GM12878 (cell line): ENCODE data around the gene CDYL2. TPM values are rescaled to one million over a fixed set of nuclear protein-coding genes. Genes with fewer than 3 reads are reported as not detected.

Experiments
- ASH2L ChIP-seq: fragments of 300-600, 200-600 bp; sonication (generic); IDR thresholded peaks from 2 replicates; pipeline ENCODE4 v1.6.1; 2017; ENCODE audit warnings: low read depth, mild to moderate bottlenecking, borderline replicate concordance
- CHD1 ChIP-seq: IDR thresholded peaks from 2 replicates; pipeline ENCODE4 v1.6.1; 2012; ENCODE audit warnings: low read depth, low read length, improper control_type of control experiment
- ESRRA ChIP-seq: IDR thresholded peaks from 2 replicates; pipeline ENCODE4 v1.6.1; 2012; ENCODE audit warnings: mild to moderate bottlenecking, low read length, improper control_type of control experiment
- HDAC2 ChIP-seq: fragments of 200-600 bp; sonication (generic); IDR thresholded peaks from 2 replicates; pipeline ENCODE4 v1.6.1; 2017
- LARP7 ChIP-seq: fragments of 450-650 bp; IDR thresholded peaks from 2 replicates; pipeline ENCODE4 v1.6.1; 2017; ENCODE audit warnings: mild to moderate bottlenecking
- MTA2 ChIP-seq: fragments of 450-650 bp; IDR thresholded peaks from 2 replicates; pipeline ENCODE4 v1.6.1; 2016; ENCODE audit warnings: low read depth, mild to moderate bottlenecking, moderate library complexity
- NFXL1 ChIP-seq: fragments of 450-650 bp; IDR thresholded peaks from 2 replicates; pipeline ENCODE4 v1.6.1; 2017; ENCODE audit warnings: antibody characterized with exemption, mild to moderate bottlenecking, borderline replicate concordance
- NFYA ChIP-seq: IDR thresholded peaks from 2 replicates; pipeline ENCODE4 v1.6.1; 2011; ENCODE audit warnings: low read depth, mild to moderate bottlenecking, low read length, improper control_type of control experiment, borderline replicate concordance
- RCOR1 ChIP-seq: conservative IDR thresholded peaks from 2 replicates; pipeline ENCODE4 v1.6.1; 2012; ENCODE audit warnings: low read depth, low read length, improper control_type of control experiment
- SRF ChIP-seq, 2 experiments: IDR thresholded peaks; 2 replicates each; pipeline ENCODE4 v1.6.1; 2011; ENCODE audit warnings: low read depth in 2 of 2, low read length in 2 of 2, mild to moderate bottlenecking in 1 of 2, moderate library complexity in 1 of 2
- TCF7 ChIP-seq: IDR thresholded peaks from 2 replicates; pipeline ENCODE4 v1.6.1; 2014; ENCODE audit warnings: antibody characterized with exemption, borderline replicate concordance
- ZNF384 ChIP-seq: IDR thresholded peaks from 2 replicates; pipeline ENCODE4 v1.6.1; 2012; ENCODE audit warnings: low read depth, mild to moderate bottlenecking, low read length, improper control_type of control experiment, borderline replicate concordance
- polyA plus RNA-seq, 11 experiments: library from polyadenylated mRNA; depleted of rRNA in 4 of 11; unstranded in 6 of 11; stranded (reverse) in 5 of 11; fragments of >200 nt; fragmentation: Nextera tagmentation in 4 of 11; fragmentation: Illumina TruSeq in 1 of 11; extraction: Ambion mirVana in 4 of 11; extraction: Trizol in 1 of 11; gene quantifications; 1 replicate in 1 of 11; 2 replicates in 10 of 11; pipeline versions ENCODE4 v1.2.1 to v1.2.3, GENCODE V29; 2011 to 2016; ENCODE audit warnings: inconsistent platforms in 2 of 11, missing spikeins in 2 of 11, low read depth in 1 of 11
- total RNA-seq, 4 experiments: library from RNA; depleted of rRNA in 3 of 4; stranded (reverse); fragments of >200 nt in 3 of 4; fragmentation: Illumina TruSeq in 1 of 4; extraction: Trizol in 1 of 4; gene quantifications; 2 replicates each; pipeline versions ENCODE4 v1.2.1 to v1.2.3, GENCODE V29; 2013 to 2021
- TF ChIP-seq, protein P1 (sequence below): fragments of 450-650 bp; formaldehyde crosslinking; IDR thresholded peaks from 2 replicates; pipeline ENCODE4 v1.5.0; 2022; ENCODE audit warnings: mild to moderate bottlenecking, missing genetic modification characterization
- TF ChIP-seq, protein P2 (sequence below): fragments of 450-650 bp; IDR thresholded peaks from 2 replicates; pipeline ENCODE4 v1.6.1; 2017; ENCODE audit warnings: mild to moderate bottlenecking, moderate library complexity
- TF ChIP-seq, protein P3 (sequence below): fragments of 450-650 bp; IDR thresholded peaks from 2 replicates; pipeline ENCODE4 v1.6.1; 2017; ENCODE audit warnings: borderline replicate concordance
- TF ChIP-seq, protein P4 (sequence below): fragments of 450-650 bp; formaldehyde crosslinking; IDR thresholded peaks from 2 replicates; pipeline ENCODE4 v1.4.0; 2020; ENCODE audit warnings: mild to moderate bottlenecking, moderate library complexity
- TF ChIP-seq, protein P5 (sequence below): fragments of 450-650 bp; IDR thresholded peaks from 2 replicates; pipeline ENCODE4 v1.6.1; 2017; ENCODE audit warnings: mild to moderate bottlenecking

Gene CDYL2
- total and polyA plus RNA-seq, 10 of the 15 experiments (the other 5 are each of a cell fraction or from before 2014, with no cell fraction given) = 0.27 to 22.9 (median 3.9) TPM

DNA sequence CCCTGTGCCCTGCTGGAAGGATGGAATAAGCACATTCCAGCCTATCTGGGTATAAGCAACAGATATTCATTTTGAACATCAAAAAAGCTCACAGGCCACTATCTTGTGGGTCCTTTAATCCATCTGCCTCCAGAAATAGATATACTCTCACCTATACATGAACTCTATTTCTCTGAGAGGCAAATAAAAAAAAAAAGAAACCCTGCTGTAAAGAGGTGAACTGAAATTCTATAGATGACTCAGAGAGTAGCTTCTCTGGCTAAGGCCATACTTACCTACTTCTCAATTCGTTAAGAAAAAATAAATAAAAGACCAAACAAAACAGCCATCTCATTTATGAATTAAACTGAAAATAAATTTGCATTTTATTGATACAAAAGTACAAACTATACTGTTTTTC is 177.3 kb downstream of the CDYL2 start (continued):
- TF ChIP-seq, protein P1, sequence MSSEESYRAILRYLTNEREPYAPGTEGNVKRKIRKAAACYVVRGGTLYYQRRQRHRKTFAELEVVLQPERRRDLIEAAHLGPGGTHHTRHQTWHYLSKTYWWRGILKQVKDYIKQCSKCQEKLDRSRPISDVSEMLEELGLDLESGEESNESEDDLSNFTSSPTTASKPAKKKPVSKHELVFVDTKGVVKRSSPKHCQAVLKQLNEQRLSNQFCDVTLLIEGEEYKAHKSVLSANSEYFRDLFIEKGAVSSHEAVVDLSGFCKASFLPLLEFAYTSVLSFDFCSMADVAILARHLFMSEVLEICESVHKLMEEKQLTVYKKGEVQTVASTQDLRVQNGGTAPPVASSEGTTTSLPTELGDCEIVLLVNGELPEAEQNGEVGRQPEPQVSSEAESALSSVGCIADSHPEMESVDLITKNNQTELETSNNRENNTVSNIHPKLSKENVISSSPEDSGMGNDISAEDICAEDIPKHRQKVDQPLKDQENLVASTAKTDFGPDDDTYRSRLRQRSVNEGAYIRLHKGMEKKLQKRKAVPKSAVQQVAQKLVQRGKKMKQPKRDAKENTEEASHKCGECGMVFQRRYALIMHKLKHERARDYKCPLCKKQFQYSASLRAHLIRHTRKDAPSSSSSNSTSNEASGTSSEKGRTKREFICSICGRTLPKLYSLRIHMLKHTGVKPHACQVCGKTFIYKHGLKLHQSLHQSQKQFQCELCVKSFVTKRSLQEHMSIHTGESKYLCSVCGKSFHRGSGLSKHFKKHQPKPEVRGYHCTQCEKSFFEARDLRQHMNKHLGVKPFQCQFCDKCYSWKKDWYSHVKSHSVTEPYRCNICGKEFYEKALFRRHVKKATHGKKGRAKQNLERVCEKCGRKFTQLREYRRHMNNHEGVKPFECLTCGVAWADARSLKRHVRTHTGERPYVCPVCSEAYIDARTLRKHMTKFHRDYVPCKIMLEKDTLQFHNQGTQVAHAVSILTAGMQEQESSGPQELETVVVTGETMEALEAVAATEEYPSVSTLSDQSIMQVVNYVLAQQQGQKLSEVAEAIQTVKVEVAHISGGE = no peak
- TF ChIP-seq NFXL1 (no peak), HDAC2 (no peak), ZNF384 (peak; percentile 64; the same call in 1 of the 2 replicates), SRF (IDR thresholded peaks at IDR 0.05; ENCODE audit: low read depth in 2 of 2, low read length in 2 of 2) (no peak), TCF7 (no peak), RCOR1 (no peak), LARP7 (no peak), ASH2L (no peak), CHD1 (no peak), MTA2 (no peak), NFYA (no peak), ESRRA (no peak)
- TF ChIP-seq, protein P2, sequence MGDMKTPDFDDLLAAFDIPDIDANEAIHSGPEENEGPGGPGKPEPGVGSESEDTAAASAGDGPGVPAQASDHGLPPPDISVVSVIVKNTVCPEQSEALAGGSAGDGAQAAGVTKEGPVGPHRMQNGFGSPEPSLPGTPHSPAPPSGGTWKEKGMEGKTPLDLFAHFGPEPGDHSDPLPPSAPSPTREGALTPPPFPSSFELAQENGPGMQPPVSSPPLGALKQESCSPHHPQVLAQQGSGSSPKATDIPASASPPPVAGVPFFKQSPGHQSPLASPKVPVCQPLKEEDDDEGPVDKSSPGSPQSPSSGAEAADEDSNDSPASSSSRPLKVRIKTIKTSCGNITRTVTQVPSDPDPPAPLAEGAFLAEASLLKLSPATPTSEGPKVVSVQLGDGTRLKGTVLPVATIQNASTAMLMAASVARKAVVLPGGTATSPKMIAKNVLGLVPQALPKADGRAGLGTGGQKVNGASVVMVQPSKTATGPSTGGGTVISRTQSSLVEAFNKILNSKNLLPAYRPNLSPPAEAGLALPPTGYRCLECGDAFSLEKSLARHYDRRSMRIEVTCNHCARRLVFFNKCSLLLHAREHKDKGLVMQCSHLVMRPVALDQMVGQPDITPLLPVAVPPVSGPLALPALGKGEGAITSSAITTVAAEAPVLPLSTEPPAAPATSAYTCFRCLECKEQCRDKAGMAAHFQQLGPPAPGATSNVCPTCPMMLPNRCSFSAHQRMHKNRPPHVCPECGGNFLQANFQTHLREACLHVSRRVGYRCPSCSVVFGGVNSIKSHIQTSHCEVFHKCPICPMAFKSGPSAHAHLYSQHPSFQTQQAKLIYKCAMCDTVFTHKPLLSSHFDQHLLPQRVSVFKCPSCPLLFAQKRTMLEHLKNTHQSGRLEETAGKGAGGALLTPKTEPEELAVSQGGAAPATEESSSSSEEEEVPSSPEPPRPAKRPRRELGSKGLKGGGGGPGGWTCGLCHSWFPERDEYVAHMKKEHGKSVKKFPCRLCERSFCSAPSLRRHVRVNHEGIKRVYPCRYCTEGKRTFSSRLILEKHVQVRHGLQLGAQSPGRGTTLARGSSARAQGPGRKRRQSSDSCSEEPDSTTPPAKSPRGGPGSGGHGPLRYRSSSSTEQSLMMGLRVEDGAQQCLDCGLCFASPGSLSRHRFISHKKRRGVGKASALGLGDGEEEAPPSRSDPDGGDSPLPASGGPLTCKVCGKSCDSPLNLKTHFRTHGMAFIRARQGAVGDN = no peak
- TF ChIP-seq, protein P3, sequence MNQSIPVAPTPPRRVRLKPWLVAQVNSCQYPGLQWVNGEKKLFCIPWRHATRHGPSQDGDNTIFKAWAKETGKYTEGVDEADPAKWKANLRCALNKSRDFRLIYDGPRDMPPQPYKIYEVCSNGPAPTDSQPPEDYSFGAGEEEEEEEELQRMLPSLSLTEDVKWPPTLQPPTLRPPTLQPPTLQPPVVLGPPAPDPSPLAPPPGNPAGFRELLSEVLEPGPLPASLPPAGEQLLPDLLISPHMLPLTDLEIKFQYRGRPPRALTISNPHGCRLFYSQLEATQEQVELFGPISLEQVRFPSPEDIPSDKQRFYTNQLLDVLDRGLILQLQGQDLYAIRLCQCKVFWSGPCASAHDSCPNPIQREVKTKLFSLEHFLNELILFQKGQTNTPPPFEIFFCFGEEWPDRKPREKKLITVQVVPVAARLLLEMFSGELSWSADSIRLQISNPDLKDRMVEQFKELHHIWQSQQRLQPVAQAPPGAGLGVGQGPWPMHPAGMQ = no peak
- TF ChIP-seq, protein P4, sequence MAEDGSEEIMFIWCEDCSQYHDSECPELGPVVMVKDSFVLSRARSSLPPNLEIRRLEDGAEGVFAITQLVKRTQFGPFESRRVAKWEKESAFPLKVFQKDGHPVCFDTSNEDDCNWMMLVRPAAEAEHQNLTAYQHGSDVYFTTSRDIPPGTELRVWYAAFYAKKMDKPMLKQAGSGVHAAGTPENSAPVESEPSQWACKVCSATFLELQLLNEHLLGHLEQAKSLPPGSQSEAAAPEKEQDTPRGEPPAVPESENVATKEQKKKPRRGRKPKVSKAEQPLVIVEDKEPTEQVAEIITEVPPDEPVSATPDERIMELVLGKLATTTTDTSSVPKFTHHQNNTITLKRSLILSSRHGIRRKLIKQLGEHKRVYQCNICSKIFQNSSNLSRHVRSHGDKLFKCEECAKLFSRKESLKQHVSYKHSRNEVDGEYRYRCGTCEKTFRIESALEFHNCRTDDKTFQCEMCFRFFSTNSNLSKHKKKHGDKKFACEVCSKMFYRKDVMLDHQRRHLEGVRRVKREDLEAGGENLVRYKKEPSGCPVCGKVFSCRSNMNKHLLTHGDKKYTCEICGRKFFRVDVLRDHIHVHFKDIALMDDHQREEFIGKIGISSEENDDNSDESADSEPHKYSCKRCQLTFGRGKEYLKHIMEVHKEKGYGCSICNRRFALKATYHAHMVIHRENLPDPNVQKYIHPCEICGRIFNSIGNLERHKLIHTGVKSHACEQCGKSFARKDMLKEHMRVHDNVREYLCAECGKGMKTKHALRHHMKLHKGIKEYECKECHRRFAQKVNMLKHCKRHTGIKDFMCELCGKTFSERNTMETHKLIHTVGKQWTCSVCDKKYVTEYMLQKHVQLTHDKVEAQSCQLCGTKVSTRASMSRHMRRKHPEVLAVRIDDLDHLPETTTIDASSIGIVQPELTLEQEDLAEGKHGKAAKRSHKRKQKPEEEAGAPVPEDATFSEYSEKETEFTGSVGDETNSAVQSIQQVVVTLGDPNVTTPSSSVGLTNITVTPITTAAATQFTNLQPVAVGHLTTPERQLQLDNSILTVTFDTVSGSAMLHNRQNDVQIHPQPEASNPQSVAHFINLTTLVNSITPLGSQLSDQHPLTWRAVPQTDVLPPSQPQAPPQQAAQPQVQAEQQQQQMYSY (CRISPR knock-in tag) = no peak
- TF ChIP-seq, protein P5, sequence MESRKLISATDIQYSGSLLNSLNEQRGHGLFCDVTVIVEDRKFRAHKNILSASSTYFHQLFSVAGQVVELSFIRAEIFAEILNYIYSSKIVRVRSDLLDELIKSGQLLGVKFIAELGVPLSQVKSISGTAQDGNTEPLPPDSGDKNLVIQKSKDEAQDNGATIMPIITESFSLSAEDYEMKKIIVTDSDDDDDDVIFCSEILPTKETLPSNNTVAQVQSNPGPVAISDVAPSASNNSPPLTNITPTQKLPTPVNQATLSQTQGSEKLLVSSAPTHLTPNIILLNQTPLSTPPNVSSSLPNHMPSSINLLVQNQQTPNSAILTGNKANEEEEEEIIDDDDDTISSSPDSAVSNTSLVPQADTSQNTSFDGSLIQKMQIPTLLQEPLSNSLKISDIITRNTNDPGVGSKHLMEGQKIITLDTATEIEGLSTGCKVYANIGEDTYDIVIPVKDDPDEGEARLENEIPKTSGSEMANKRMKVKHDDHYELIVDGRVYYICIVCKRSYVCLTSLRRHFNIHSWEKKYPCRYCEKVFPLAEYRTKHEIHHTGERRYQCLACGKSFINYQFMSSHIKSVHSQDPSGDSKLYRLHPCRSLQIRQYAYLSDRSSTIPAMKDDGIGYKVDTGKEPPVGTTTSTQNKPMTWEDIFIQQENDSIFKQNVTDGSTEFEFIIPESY = no peak
